ENCODE measurements around the gene XYLB.
"Not testable (repeated sequence)": the region's sequence is repeated elsewhere in the genome, so short reads cannot be mapped to it uniquely, and the experiment has no call there.

Gene XYLB

GRCh38 chr3:38432871-38433658, 86.5 kb downstream of the XYLB start:
- H3K27ac Mint-ChIP-seq, H3K4me3 Mint-ChIP-seq, H3K27me3 Mint-ChIP-seq, DNase-seq: not testable (repeated sequence)
- peaks cover 39% of the 10 kb centered on the region for H3K9me3 Mint-ChIP-seq
- peaks cover 29% of the 10 kb centered on the region for H3K36me3 Mint-ChIP-seq (ENCODE audit: low read depth)
- H3K4me1 Mint-ChIP-seq (ENCODE audit: low read depth) = peaks cover 19% of the 10 kb centered on the region

- not testable (repeated sequence) for H3K27ac Mint-ChIP-seq, DNase-seq, H3K4me3 Mint-ChIP-seq, H3K27me3 Mint-ChIP-seq
- H3K4me1 Mint-ChIP-seq (ENCODE audit: low read depth) = peaks cover 16% of the 10 kb centered on the region
- peaks cover 29% of the 10 kb centered on the region for H3K36me3 Mint-ChIP-seq (ENCODE audit: low read depth)
- H3K9me3 Mint-ChIP-seq = peaks cover 40% of the 10 kb centered on the region
Observed at GRCh38 chr3:38433661-38434060, 87.1 kb downstream of the XYLB start.

GRCh38 chr3:38438436-38439069, 92.0 kb downstream of the XYLB start:
- peaks cover 34% of the 10 kb centered on the region for H3K9me3 Mint-ChIP-seq
- not testable (repeated sequence) for H3K27me3 Mint-ChIP-seq; DNase-seq; H3K27ac Mint-ChIP-seq; H3K4me1 Mint-ChIP-seq (ENCODE audit: low read depth); H3K36me3 Mint-ChIP-seq (ENCODE audit: low read depth); H3K4me3 Mint-ChIP-seq

- not testable (repeated sequence) for H3K4me1 Mint-ChIP-seq (ENCODE audit: low read depth); H3K4me3 Mint-ChIP-seq; H3K27ac Mint-ChIP-seq; H3K9me3 Mint-ChIP-seq; DNase-seq; H3K36me3 Mint-ChIP-seq (ENCODE audit: low read depth); H3K27me3 Mint-ChIP-seq
Observed at GRCh38 chr3:38443205-38443604, 96.6 kb downstream of the XYLB start.

GRCh38 chr3:38446085-38446686, 99.6 kb downstream of the XYLB start:
- peaks cover 2% of the 10 kb centered on the region for H3K27me3 Mint-ChIP-seq
- H3K27ac Mint-ChIP-seq = no peak overlapping the region
- peaks cover 4% of the 10 kb centered on the region for H3K9me3 Mint-ChIP-seq
- H3K36me3 Mint-ChIP-seq (ENCODE audit: low read depth) = no peaks in the 10 kb centered on the region
- no peaks in the 10 kb centered on the region for H3K4me1 Mint-ChIP-seq (ENCODE audit: low read depth)
- H3K4me3 Mint-ChIP-seq = no peak overlapping the region
- DNase-seq = no peak

- no peak overlapping the region for H3K27ac Mint-ChIP-seq
- no peak overlapping the region for H3K4me3 Mint-ChIP-seq
- no peaks in the 10 kb centered on the region for H3K36me3 Mint-ChIP-seq (ENCODE audit: low read depth)
- DNase-seq = no peak
- H3K9me3 Mint-ChIP-seq = peaks cover 4% of the 10 kb centered on the region
- H3K27me3 Mint-ChIP-seq = peaks cover 2% of the 10 kb centered on the region
- H3K4me1 Mint-ChIP-seq (ENCODE audit: low read depth) = no peaks in the 10 kb centered on the region
Observed at GRCh38 chr3:38446812-38447211, 100.2 kb downstream of the XYLB start.

GRCh38 chr3:38450853-38451252, 104.3 kb downstream of the XYLB start:
- Mint-ChIP-seq H3K27me3 (peaks cover 10% of the 10 kb centered on the region), H3K4me3 (no peak overlapping the region), H3K4me1 (ENCODE audit: low read depth) (peaks cover 14% of the 10 kb centered on the region), H3K27ac (no peak overlapping the region), H3K36me3 (ENCODE audit: low read depth) (peaks cover 3% of the 10 kb centered on the region), H3K9me3 (peaks cover 4% of the 10 kb centered on the region)
- no peak for DNase-seq

GRCh38 chr3:38453075-38453912, 106.7 kb downstream of the XYLB start, which contains the start of gene ACVR2B:
Gene ACVR2B (plus strand): TSS chr3:38453890. CDS start chr3:38454323, 433 bp downstream.
- H3K27me3 Mint-ChIP-seq = peaks cover 10% of the 10 kb centered on the region
- DNase-seq = peak; percentile 80
- H3K9me3 Mint-ChIP-seq = peaks cover 4% of the 10 kb centered on the region
- peaks cover 3% of the 10 kb centered on the region for H3K36me3 Mint-ChIP-seq (ENCODE audit: low read depth)
- peak within 1 kb of the TSS; percentile 87 for H3K4me3 Mint-ChIP-seq
- H3K27ac Mint-ChIP-seq = peak within 1 kb of the TSS; percentile 87
- peaks cover 17% of the 10 kb centered on the region for H3K4me1 Mint-ChIP-seq (ENCODE audit: low read depth)

GRCh38 chr3:38453913-38454177, 107.3 kb downstream of the XYLB start:
- no peak overlapping the region for H3K27ac Mint-ChIP-seq
- peak overlapping the region; percentile 87 for H3K4me3 Mint-ChIP-seq
- peaks cover 4% of the 10 kb centered on the region for H3K9me3 Mint-ChIP-seq
- peaks cover 17% of the 10 kb centered on the region for H3K4me1 Mint-ChIP-seq (ENCODE audit: low read depth)
- peaks cover 10% of the 10 kb centered on the region for H3K27me3 Mint-ChIP-seq
- DNase-seq = no peak
- H3K36me3 Mint-ChIP-seq (ENCODE audit: low read depth) = peaks cover 3% of the 10 kb centered on the region

- Mint-ChIP-seq H3K27ac (peak overlapping the region; percentile 87), H3K4me1 (ENCODE audit: low read depth) (peaks cover 17% of the 10 kb centered on the region), H3K27me3 (peaks cover 10% of the 10 kb centered on the region), H3K4me3 (peak overlapping the region; percentile 87), H3K36me3 (ENCODE audit: low read depth) (peaks cover 3% of the 10 kb centered on the region), H3K9me3 (peaks cover 4% of the 10 kb centered on the region)
- DNase-seq = peak; percentile 62
Observed at GRCh38 chr3:38454178-38454883, 107.7 kb downstream of the XYLB start.

- peak overlapping the region; percentile 87 for H3K4me3 Mint-ChIP-seq
- H3K9me3 Mint-ChIP-seq = peaks cover 4% of the 10 kb centered on the region
- peak; percentile 70 for DNase-seq
- H3K27me3 Mint-ChIP-seq = peaks cover 10% of the 10 kb centered on the region
- H3K4me1 Mint-ChIP-seq (ENCODE audit: low read depth) = peaks cover 17% of the 10 kb centered on the region
- peaks cover 3% of the 10 kb centered on the region for H3K36me3 Mint-ChIP-seq (ENCODE audit: low read depth)
- no peak overlapping the region for H3K27ac Mint-ChIP-seq
Observed at GRCh38 chr3:38454884-38455638, 108.5 kb downstream of the XYLB start.

- Mint-ChIP-seq H3K36me3 (ENCODE audit: low read depth) (peaks cover 3% of the 10 kb centered on the region), H3K27ac (no peak overlapping the region), H3K4me3 (peak overlapping the region; percentile 87), H3K27me3 (peaks cover 10% of the 10 kb centered on the region), H3K9me3 (peaks cover 2% of the 10 kb centered on the region), H3K4me1 (ENCODE audit: low read depth) (peaks cover 17% of the 10 kb centered on the region)
- no peak for DNase-seq
Observed at GRCh38 chr3:38455639-38456430, 109.2 kb downstream of the XYLB start.
